Measurements from ENCODE around the gene SEZ6L. TPM values are rescaled to one million over a fixed set of nuclear protein-coding genes. Genes with fewer than 3 reads are reported as not detected.

Gene SEZ6L
- total RNA-seq, 1 donor from 2014 or later = 2.3 TPM

- H3K9me3 Mint-ChIP-seq (ENCODE audit: unreplicated experiment) = no peaks in the 10 kb centered on the region
- Histone ChIP-seq H2AFZ (ENCODE audit: low read depth, low read length) (no peak overlapping the region), H3K4me3 (ENCODE audit: insufficient read depth, low read depth, low read length) (no peak overlapping the region), H3K9ac (ENCODE audit: low read length) (no peak overlapping the region), H3K36me3 (ENCODE audit: insufficient read depth, low read length) (no peaks in the 10 kb centered on the region), H3K79me2 (ENCODE audit: insufficient read depth, low read length) (no peaks in the 10 kb centered on the region), H3K4me1 (ENCODE audit: insufficient read depth, low read length) (no peaks in the 10 kb centered on the region), H3K27ac (ENCODE audit: low read depth, low read length) (no peak overlapping the region), H3K9me3 (ENCODE audit: insufficient read depth, low read depth, low read length) (no peaks in the 10 kb centered on the region), H3K27me3 (ENCODE audit: insufficient read depth, low read length) (no peaks in the 10 kb centered on the region), H3K4me2 (ENCODE audit: low read length) (no peak overlapping the region), H4K20me1 (ENCODE audit: insufficient read depth, low read length) (no peaks in the 10 kb centered on the region)
- no peak overlapping the region for H3K4me3 Mint-ChIP-seq (ENCODE audit: unreplicated experiment)
- no peak overlapping the region for H3K27ac Mint-ChIP-seq (ENCODE audit: unreplicated experiment)
- FAIRE-seq (no peak), DNase-seq (ENCODE audit: low read depth) (peak; percentile 19)
- TF ChIP-seq CTCF (IDR thresholded peaks at IDR 0.05; ENCODE audit: insufficient read depth, low read depth, low read length) = no peak
- TF ChIP-seq EZH2 (IDR thresholded peaks at IDR 0.05; ENCODE audit: insufficient read depth, low read length) = no peak
- peaks cover 75% of the 10 kb centered on the region for H3K27me3 Mint-ChIP-seq (ENCODE audit: low read depth, unreplicated experiment)
- H3K4me1 Mint-ChIP-seq (ENCODE audit: low read depth, unreplicated experiment) = no peaks in the 10 kb centered on the region
- no peaks in the 10 kb centered on the region for H3K36me3 Mint-ChIP-seq (ENCODE audit: low read depth, unreplicated experiment)
Measured at GRCh38 chr22:26236991-26237390, 67.7 kb downstream of the SEZ6L start.

GRCh38 chr22:26238596-26238995 is 69.3 kb downstream of the SEZ6L start:
- H3K9ac ChIP-seq (ENCODE audit: low read length) = no peak overlapping the region
- H3K36me3 Mint-ChIP-seq (ENCODE audit: low read depth, unreplicated experiment) = no peaks in the 10 kb centered on the region
- H4K20me1 ChIP-seq (ENCODE audit: insufficient read depth, low read length) = no peaks in the 10 kb centered on the region
- H3K79me2 ChIP-seq (ENCODE audit: insufficient read depth, low read length) = no peaks in the 10 kb centered on the region
- no peaks in the 10 kb centered on the region for H3K27me3 ChIP-seq (ENCODE audit: insufficient read depth, low read length)
- no peaks in the 10 kb centered on the region for H3K4me1 ChIP-seq (ENCODE audit: insufficient read depth, low read length)
- H3K4me3 Mint-ChIP-seq (ENCODE audit: unreplicated experiment) = no peak overlapping the region
- H3K36me3 ChIP-seq (ENCODE audit: insufficient read depth, low read length) = no peaks in the 10 kb centered on the region
- H3K27me3 Mint-ChIP-seq (ENCODE audit: low read depth, unreplicated experiment) = peaks cover 74% of the 10 kb centered on the region
- FAIRE-seq (no peak), DNase-seq (ENCODE audit: low read depth) (no peak)
- no peak overlapping the region for H3K4me3 ChIP-seq (ENCODE audit: insufficient read depth, low read depth, low read length)
- no peak overlapping the region for H2AFZ ChIP-seq (ENCODE audit: low read depth, low read length)
- no peaks in the 10 kb centered on the region for H3K4me1 Mint-ChIP-seq (ENCODE audit: low read depth, unreplicated experiment)
- no peak overlapping the region for H3K27ac ChIP-seq (ENCODE audit: low read depth, low read length)
- no peaks in the 10 kb centered on the region for H3K9me3 ChIP-seq (ENCODE audit: insufficient read depth, low read depth, low read length)
- peaks cover 1% of the 10 kb centered on the region for H3K9me3 Mint-ChIP-seq (ENCODE audit: unreplicated experiment)
- H3K4me2 ChIP-seq (ENCODE audit: low read length) = no peak overlapping the region
- H3K27ac Mint-ChIP-seq (ENCODE audit: unreplicated experiment) = no peak overlapping the region
- TF ChIP-seq EZH2 (IDR thresholded peaks at IDR 0.05; ENCODE audit: insufficient read depth, low read length) (no peak), CTCF (IDR thresholded peaks at IDR 0.05; ENCODE audit: insufficient read depth, low read depth, low read length) (no peak)

GRCh38 chr22:26239581-26239980 is 70.3 kb downstream of the SEZ6L start:
- no peaks in the 10 kb centered on the region for H3K4me1 ChIP-seq (ENCODE audit: insufficient read depth, low read length)
- TF ChIP-seq EZH2 (IDR thresholded peaks at IDR 0.05; ENCODE audit: insufficient read depth, low read length) (no peak), CTCF (IDR thresholded peaks at IDR 0.05; ENCODE audit: insufficient read depth, low read depth, low read length) (no peak)
- no peak overlapping the region for H2AFZ ChIP-seq (ENCODE audit: low read depth, low read length)
- FAIRE-seq = no peak
- H3K9me3 ChIP-seq (ENCODE audit: insufficient read depth, low read depth, low read length) = no peaks in the 10 kb centered on the region
- H3K27ac Mint-ChIP-seq (ENCODE audit: unreplicated experiment) = no peak overlapping the region
- no peaks in the 10 kb centered on the region for H4K20me1 ChIP-seq (ENCODE audit: insufficient read depth, low read length)
- peaks cover 73% of the 10 kb centered on the region for H3K27me3 Mint-ChIP-seq (ENCODE audit: low read depth, unreplicated experiment)
- no peak overlapping the region for H3K27ac ChIP-seq (ENCODE audit: low read depth, low read length)
- H3K27me3 ChIP-seq (ENCODE audit: insufficient read depth, low read length) = no peaks in the 10 kb centered on the region
- no peak overlapping the region for H3K4me2 ChIP-seq (ENCODE audit: low read length)
- no peaks in the 10 kb centered on the region for H3K36me3 ChIP-seq (ENCODE audit: insufficient read depth, low read length)
- H3K4me3 Mint-ChIP-seq (ENCODE audit: unreplicated experiment) = no peak overlapping the region
- no peaks in the 10 kb centered on the region for H3K36me3 Mint-ChIP-seq (ENCODE audit: low read depth, unreplicated experiment)
- H3K79me2 ChIP-seq (ENCODE audit: insufficient read depth, low read length) = no peaks in the 10 kb centered on the region
- H3K4me3 ChIP-seq (ENCODE audit: insufficient read depth, low read depth, low read length) = no peak overlapping the region
- DNase-seq (ENCODE audit: low read depth) = peak; percentile 2
- no peaks in the 10 kb centered on the region for H3K4me1 Mint-ChIP-seq (ENCODE audit: low read depth, unreplicated experiment)
- no peak overlapping the region for H3K9ac ChIP-seq (ENCODE audit: low read length)
- peaks cover 1% of the 10 kb centered on the region for H3K9me3 Mint-ChIP-seq (ENCODE audit: unreplicated experiment)
